Naive B cell (primary cell): ENCODE data around the gene VILL. TPM values are rescaled to one million over a fixed set of nuclear protein-coding genes. Genes with fewer than 3 reads are reported as not detected.
A peak's percentile ranks its signal among the peaks of the same experiment; 100 is the strongest.

Experiments used
- ATAC-seq, 2 donors: fragments of 150-1000 bp; cut with Tn5 transposase; 2 replicates each; pipeline ENCODE4 v1.10.0; 2021; ENCODE audit warnings: low read depth in 2 of 2, mild to moderate bottlenecking in 2 of 2, moderate library complexity in 2 of 2
- DNase-seq: peaks from one replicate; pipeline ENCODE4 v3.0.0; 2022
- H3K27ac Mint-ChIP-seq, 6 donors: one replicate each; pipeline ENCODE4 v1.8.0; 2020 to 2022; ENCODE audit warnings: mild to moderate bottlenecking in 6 of 6, mixed read lengths in 6 of 6, moderate library complexity in 5 of 6, inconsistent platforms in 2 of 6
- H3K27me3 Mint-ChIP-seq, 3 donors: one replicate each; pipeline ENCODE4 v1.8.0; 2021 to 2022; ENCODE audit warnings: mixed read lengths in 3 of 3, mild to moderate bottlenecking in 1 of 3
- H3K36me3 Mint-ChIP-seq, 2 donors: one replicate each; pipeline ENCODE4 v1.8.0; 2020 to 2022; ENCODE audit warnings: mixed read lengths in 2 of 2, inconsistent platforms in 1 of 2, mild to moderate bottlenecking in 1 of 2
- H3K4me1 Mint-ChIP-seq, 3 donors: one replicate each; pipeline ENCODE4 v1.8.0; 2020 to 2022; ENCODE audit warnings: mixed read lengths in 3 of 3, inconsistent platforms in 1 of 3, mild to moderate bottlenecking in 1 of 3, moderate library complexity in 1 of 3
- H3K4me3 Mint-ChIP-seq, 8 donors: one replicate each; pipeline ENCODE4 v1.8.0; 2020 to 2022; ENCODE audit warnings: mild to moderate bottlenecking in 8 of 8, mixed read lengths in 8 of 8, moderate library complexity in 8 of 8, inconsistent platforms in 2 of 8
- H3K9me3 Mint-ChIP-seq, 7 donors: one replicate each; pipeline ENCODE4 v1.8.0; 2020 to 2022; ENCODE audit warnings: mixed read lengths in 7 of 7, mild to moderate bottlenecking in 5 of 7, inconsistent platforms in 2 of 7, moderate library complexity in 1 of 7
- polyA plus RNA-seq, 6 donors: library from polyadenylated mRNA; unstranded; fragments of 300-500 nt; fragmentation: Illumina TruSeq; gene quantifications; one replicate each; pipeline ENCODE4 v1.2.3, GENCODE V29; 2021; ENCODE audit warnings: low read depth in 6 of 6

VILL gene
- 10 to 100 TPM in 4 of 6 donors, 1 to 10 TPM in 2; 8.4 to 17.8 (median 11.8) TPM for polyA plus RNA-seq

GRCh38 chr3:37990527-37990926 lies at the start of gene VILL:
VILL (plus strand) TSS chr3:37990786; CDS start chr3:37993673, 2,887 bp downstream.
- Mint-ChIP-seq H3K27ac (peak within 1 kb of the TSS in 3 of 6 donors; percentile 23 to 65 (median 58)), H3K4me1 (peaks cover 24 to 29% (median 24%) of the 10 kb centered on the region in 3 donors), H3K4me3 (peak within 1 kb of the TSS in 1 of 8 donors; percentile 47), H3K27me3 (peaks cover 0 to 6% (median 0%) of the 10 kb centered on the region in 3 donors), H3K36me3 (no peaks in the 10 kb centered on the region), H3K9me3 (no peaks in the 10 kb centered on the region)
- ATAC-seq (no peak), DNase-seq (no peak)

- Mint-ChIP-seq H3K27me3 (peaks cover 0 to 5% (median 0%) of the 10 kb centered on the region in 3 donors), H3K27ac (peak overlapping the region in 1 of 6 donors; percentile 47), H3K4me3 (peak overlapping the region in 1 of 8 donors; percentile 42), H3K36me3 (no peaks in the 10 kb centered on the region), H3K4me1 (no peaks in the 10 kb centered on the region), H3K9me3 (no peaks in the 10 kb centered on the region)
- DNase-seq, result no peak
- no peak for ATAC-seq
Measured at GRCh38 chr3:37941608-37942508, 48.7 kb upstream of the VILL start.

DNA sequence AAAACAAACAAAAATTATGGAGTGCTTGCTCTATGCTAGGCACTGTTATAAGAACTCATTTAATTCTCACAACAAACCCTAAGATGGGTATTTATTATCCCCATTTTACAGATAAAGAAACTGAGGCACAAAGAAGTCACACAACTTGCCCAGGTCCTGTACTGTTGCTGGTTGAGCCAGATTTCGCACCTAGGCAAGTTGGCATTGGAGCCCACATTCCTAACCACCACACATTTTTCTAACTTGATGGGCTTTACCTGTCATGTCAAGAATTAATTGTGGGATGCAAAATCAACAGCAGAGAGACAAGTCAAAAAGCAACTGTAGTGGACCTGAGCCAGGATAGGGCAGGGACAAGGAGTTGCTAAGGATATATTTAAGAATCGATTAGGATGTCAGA lies 47.9 kb upstream of the VILL start:
- no peak for ATAC-seq
- no peak overlapping the region for H3K27ac Mint-ChIP-seq
- no peaks in the 10 kb centered on the region for H3K4me1 Mint-ChIP-seq

GRCh38 chr3:37943126-37943525 lies 47.5 kb upstream of the VILL start:
- H3K9me3 Mint-ChIP-seq, result no peaks in the 10 kb centered on the region

More for the DNA sequence above, 47.9 kb upstream of the VILL start:
- no peak for DNase-seq
- Mint-ChIP-seq H3K36me3 (no peaks in the 10 kb centered on the region), H3K27me3 (peaks cover 0 to 4% (median 0%) of the 10 kb centered on the region in 3 donors), H3K9me3 (no peaks in the 10 kb centered on the region), H3K4me3 (no peak overlapping the region)

GRCh38 chr3:37943631-37944314 lies 46.8 kb upstream of the VILL start:
- ATAC-seq (no peak), DNase-seq (no peak)
- Mint-ChIP-seq H3K4me3 (no peak overlapping the region), H3K27me3 (no peaks in the 10 kb centered on the region), H3K27ac (no peak overlapping the region), H3K4me1 (no peaks in the 10 kb centered on the region), H3K36me3 (no peaks in the 10 kb centered on the region), H3K9me3 (no peaks in the 10 kb centered on the region)

More at GRCh38 chr3:37943126-37943525, 47.5 kb upstream of the VILL start:
- H3K27me3 Mint-ChIP-seq, result no peaks in the 10 kb centered on the region
- DNase-seq (no peak), ATAC-seq (no peak)
- H3K4me3 Mint-ChIP-seq, result no peak overlapping the region
- H3K27ac Mint-ChIP-seq, result no peak overlapping the region
- H3K4me1 Mint-ChIP-seq, result no peaks in the 10 kb centered on the region
- no peaks in the 10 kb centered on the region for H3K36me3 Mint-ChIP-seq

DNA sequence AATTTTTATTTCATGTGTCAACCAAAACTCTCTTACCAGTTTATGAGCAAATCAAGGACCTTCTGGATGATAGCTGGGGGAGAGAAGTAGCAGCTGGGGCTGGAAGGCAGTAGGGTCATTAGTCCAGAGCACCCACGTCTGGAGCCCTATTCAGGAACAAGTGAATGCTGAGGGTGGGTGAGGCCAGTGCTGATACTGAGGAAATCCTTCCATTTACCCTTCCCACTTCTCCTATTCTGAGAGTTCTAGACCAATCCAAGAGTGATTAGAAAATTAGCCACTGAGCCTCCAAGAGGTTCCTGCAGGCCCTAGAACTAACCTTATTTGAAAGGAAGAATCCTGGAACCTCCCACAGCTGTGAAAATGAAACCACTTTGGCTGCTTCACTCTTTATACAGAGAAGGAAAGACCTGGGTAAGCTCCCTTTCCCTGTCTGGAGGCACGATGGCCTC lies 46.2 kb upstream of the VILL start:
- Mint-ChIP-seq H3K27ac (no peak overlapping the region), H3K9me3 (no peaks in the 10 kb centered on the region), H3K36me3 (no peaks in the 10 kb centered on the region), H3K27me3 (no peaks in the 10 kb centered on the region), H3K4me1 (no peaks in the 10 kb centered on the region), H3K4me3 (no peak overlapping the region)
- ATAC-seq (no peak), DNase-seq (no peak)

- Mint-ChIP-seq H3K4me3 (no peak overlapping the region), H3K36me3 (no peaks in the 10 kb centered on the region), H3K27ac (no peak overlapping the region), H3K27me3 (no peaks in the 10 kb centered on the region), H3K9me3 (no peaks in the 10 kb centered on the region), H3K4me1 (no peaks in the 10 kb centered on the region)
- DNase-seq (no peak), ATAC-seq (no peak)
Measured at GRCh38 chr3:37945156-37945806, 45.3 kb upstream of the VILL start.

DNA sequence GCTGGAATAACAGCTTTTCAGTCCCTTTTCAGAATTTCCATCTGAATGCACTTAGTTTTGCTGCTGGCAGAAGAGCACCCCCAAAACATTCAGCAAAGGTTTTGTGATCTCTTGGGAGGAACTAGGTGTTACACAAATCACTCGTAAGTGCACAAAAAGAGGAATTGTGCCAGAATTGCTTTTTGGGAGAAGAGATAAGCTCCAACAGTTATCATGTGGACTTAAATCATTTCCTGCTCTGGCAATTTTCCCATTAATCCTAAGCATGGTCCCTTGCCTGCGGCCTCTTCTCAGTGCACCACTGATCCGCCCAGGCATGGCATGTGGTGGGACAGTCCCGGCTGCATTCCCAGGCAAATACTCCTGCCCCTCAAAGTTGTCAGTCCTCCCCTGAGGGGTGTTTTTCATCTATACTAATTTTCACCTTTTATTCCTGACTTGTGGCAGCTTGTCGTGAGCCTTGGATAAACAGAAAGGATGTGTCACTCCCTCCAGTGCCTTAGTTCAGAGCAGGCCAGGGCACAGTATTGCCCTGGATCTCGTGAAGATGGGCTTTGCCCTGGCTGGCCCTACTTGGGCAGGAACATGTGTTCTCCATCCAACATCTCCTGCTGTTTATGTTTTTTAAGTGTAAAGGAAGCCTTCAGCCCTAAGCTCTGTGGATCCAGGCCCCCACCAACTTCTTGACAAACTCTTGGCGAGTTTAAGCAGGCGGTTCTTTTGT lies 44.6 kb upstream of the VILL start:
- H3K9me3 Mint-ChIP-seq, result no peaks in the 10 kb centered on the region
- ATAC-seq (no peak), DNase-seq (no peak)
- H3K4me1 Mint-ChIP-seq, result no peaks in the 10 kb centered on the region
- H3K27me3 Mint-ChIP-seq, result no peaks in the 10 kb centered on the region
- no peaks in the 10 kb centered on the region for H3K36me3 Mint-ChIP-seq
- H3K4me3 Mint-ChIP-seq, result no peak overlapping the region
- H3K27ac Mint-ChIP-seq, result peak overlapping the region in 1 of 6 donors; percentile 49

DNA sequence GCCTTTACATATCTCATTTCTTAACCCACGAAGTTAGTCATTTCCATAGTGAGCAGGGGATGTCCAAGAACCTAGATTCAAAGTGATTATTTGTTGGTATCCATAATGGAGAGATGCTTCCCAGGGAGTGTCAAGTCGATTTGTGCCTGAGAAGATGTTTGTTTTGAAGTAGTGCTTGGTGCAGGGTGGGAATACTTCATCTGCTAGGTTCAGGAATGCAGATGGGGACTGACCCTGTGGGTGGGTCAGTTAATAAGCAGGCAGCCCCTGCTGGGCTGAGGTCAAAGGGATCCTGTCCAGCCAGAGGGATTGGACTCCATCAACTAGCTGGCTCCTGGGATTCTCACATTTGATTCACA lies 44.1 kb upstream of the VILL start:
- H3K27me3 Mint-ChIP-seq, result no peaks in the 10 kb centered on the region
- no peaks in the 10 kb centered on the region for H3K9me3 Mint-ChIP-seq
- H3K4me3 Mint-ChIP-seq, result no peak overlapping the region
- H3K36me3 Mint-ChIP-seq, result no peaks in the 10 kb centered on the region
- H3K4me1 Mint-ChIP-seq, result no peaks in the 10 kb centered on the region
- no peak for ATAC-seq
- peak overlapping the region in 1 of 6 donors; percentile 49 for H3K27ac Mint-ChIP-seq
- DNase-seq, result no peak

- no peaks in the 10 kb centered on the region for H3K27me3 Mint-ChIP-seq
- DNase-seq (no peak), ATAC-seq (no peak)
- no peaks in the 10 kb centered on the region for H3K36me3 Mint-ChIP-seq
- peaks cover 0 to 2% (median 0%) of the 10 kb centered on the region in 7 donors for H3K9me3 Mint-ChIP-seq
- no peak overlapping the region for H3K4me3 Mint-ChIP-seq
- H3K4me1 Mint-ChIP-seq, result peaks cover 0 to 6% (median 0%) of the 10 kb centered on the region in 3 donors
- no peak overlapping the region for H3K27ac Mint-ChIP-seq
Measured at GRCh38 chr3:37949866-37950265, 40.7 kb upstream of the VILL start.

DNA sequence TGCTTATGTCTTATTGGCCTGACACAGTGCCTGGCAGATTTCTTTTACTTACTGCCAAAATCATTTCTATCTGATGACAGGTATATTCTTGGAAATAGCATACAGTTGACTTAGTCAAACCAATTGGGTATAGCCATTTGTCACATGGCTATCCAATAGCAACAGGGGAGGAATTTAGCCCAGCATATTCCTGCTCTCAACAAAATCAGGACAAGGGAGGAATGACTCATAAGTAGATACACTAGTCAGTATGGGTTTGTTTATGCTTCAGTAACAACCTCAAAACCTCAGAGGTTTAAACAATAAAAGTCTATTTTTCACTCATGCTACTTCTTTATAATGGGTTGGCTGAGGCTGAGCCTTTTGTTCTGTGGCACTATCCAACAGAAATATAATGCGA lies 38.0 kb upstream of the VILL start:
- no peak overlapping the region for H3K27ac Mint-ChIP-seq
- no peaks in the 10 kb centered on the region for H3K36me3 Mint-ChIP-seq
- ATAC-seq, result no peak
- H3K4me1 Mint-ChIP-seq, result peaks cover 10 to 27% (median 22%) of the 10 kb centered on the region in 3 donors
- H3K9me3 Mint-ChIP-seq, result peaks cover 0 to 2% (median 0%) of the 10 kb centered on the region in 7 donors
- H3K27me3 Mint-ChIP-seq, result no peaks in the 10 kb centered on the region
- H3K4me3 Mint-ChIP-seq, result no peak overlapping the region
- no peak for DNase-seq

- H3K36me3 Mint-ChIP-seq, result no peaks in the 10 kb centered on the region
- no peaks in the 10 kb centered on the region for H3K27me3 Mint-ChIP-seq
- no peak for DNase-seq
- H3K9me3 Mint-ChIP-seq, result peaks cover 0 to 2% (median 0%) of the 10 kb centered on the region in 7 donors
- no peak for ATAC-seq
- H3K4me1 Mint-ChIP-seq, result peaks cover 13 to 31% (median 26%) of the 10 kb centered on the region in 3 donors
- H3K4me3 Mint-ChIP-seq, result no peak overlapping the region
- H3K27ac Mint-ChIP-seq, result peak overlapping the region in 1 of 6 donors; percentile 50
Measured at GRCh38 chr3:37953226-37953625, 37.4 kb upstream of the VILL start.
